ENCODE results near the gene KCNJ16. TPM values are rescaled to one million over a fixed set of nuclear protein-coding genes. Genes with fewer than 3 reads are reported as not detected.
A peak's percentile ranks its signal among the peaks of the same experiment; 100 is the strongest.

Gene KCNJ16
- total RNA-seq, 1 experiment from 2014 or later: not detected

GRCh38 chr17:70053241-70054234 is 21.5 kb upstream of the KCNJ16 start:
- no peak overlapping the region for H3K27ac ChIP-seq (ENCODE audit: low read length)
- in situ Hi-C loops (cut with HindIII; ENCODE audit: low pct_unique_long_range_greater_than_20kb, low sequenced_read_pairs) (no loop called here), intact Hi-C loops (cut with micrococcal nuclease; ENCODE audit: unreplicated experiment) (no loop called here)
- H3K27me3 ChIP-seq (ENCODE audit: control insufficient read depth, insufficient read depth, low read length): no peaks in the 10 kb centered on the region
- peak; percentile 38; the same call in 1 of the 2 replicates for ATAC-seq
- peak overlapping the region in 1 of 2 experiments; percentile 15; a peak in 2 of 4 replicates for H3K4me3 ChIP-seq (ENCODE audit: low read depth in 2 of 2, low read length in 2 of 2)
- ChIA-PET CTCF (no interaction called here), POLR2A (no interaction called here)
- no peaks in the 10 kb centered on the region for H3K4me1 ChIP-seq (ENCODE audit: control insufficient read depth, insufficient read depth, low read length)
- no peak for TF ChIP-seq SIN3A (IDR thresholded peaks at IDR 0.05; ENCODE audit: borderline replicate concordance, insufficient read depth, low read depth, low read length)
- TF ChIP-seq REST (IDR thresholded peaks at IDR 0.05; ENCODE audit: insufficient read depth in 1 of 2, low read depth in 2 of 2, low read length in 1 of 2): no peak
- TF ChIP-seq CTCF (IDR thresholded peaks at IDR 0.05): no peak
- no peak for TF ChIP-seq TCF7L2 (IDR thresholded peaks at IDR 0.05; ENCODE audit: low read depth, low read length)
- TF ChIP-seq POLR2AphosphoS5 (IDR thresholded peaks at IDR 0.05; ENCODE audit: low read depth, low read length): no peak
- no peaks in the 10 kb centered on the region for H3K9me3 ChIP-seq (ENCODE audit: control insufficient read depth, insufficient read depth, low read depth, low read length)
- no peak for DNase-seq (ENCODE audit: low read depth, low spot score)
- no peaks in the 10 kb centered on the region for H3K36me3 ChIP-seq (ENCODE audit: control insufficient read depth, insufficient read depth, low read length)
- no TSS peak for BruUV-seq (replicated peaks)

GRCh38 chr17:70055000-70055399 is 20.0 kb upstream of the KCNJ16 start:
- POLR2A ChIA-PET: no interaction called here
- no peak overlapping the region for H3K27ac ChIP-seq (ENCODE audit: low read length)
- CTCF ChIA-PET: interaction anchor here (0.5 kb wide), 1 partner anchor 412 kb away, joined by 4 read pairs; no protein-coding TSS in a partner anchor
- ATAC-seq (no peak), DNase-seq (ENCODE audit: low read depth, low spot score) (no peak)
- H3K36me3 ChIP-seq (ENCODE audit: control insufficient read depth, insufficient read depth, low read length): no peaks in the 10 kb centered on the region
- H3K4me1 ChIP-seq (ENCODE audit: control insufficient read depth, insufficient read depth, low read length): no peaks in the 10 kb centered on the region
- H3K9me3 ChIP-seq (ENCODE audit: control insufficient read depth, insufficient read depth, low read depth, low read length): no peaks in the 10 kb centered on the region
- intact Hi-C loops (cut with micrococcal nuclease; ENCODE audit: unreplicated experiment): no loop called here
- no peak overlapping the region for H3K4me3 ChIP-seq (ENCODE audit: low read depth in 2 of 2, low read length in 2 of 2)
- TF ChIP-seq CTCF (IDR thresholded peaks at IDR 0.05) (no peak), POLR2AphosphoS5 (IDR thresholded peaks at IDR 0.05; ENCODE audit: low read depth, low read length) (no peak), REST (IDR thresholded peaks at IDR 0.05; ENCODE audit: insufficient read depth in 1 of 2, low read depth in 2 of 2, low read length in 1 of 2) (no peak), TCF7L2 (IDR thresholded peaks at IDR 0.05; ENCODE audit: low read depth, low read length) (no peak), SIN3A (IDR thresholded peaks at IDR 0.05; ENCODE audit: borderline replicate concordance, insufficient read depth, low read depth, low read length) (no peak)
- BruUV-seq (replicated peaks): no TSS peak
- in situ Hi-C loops (cut with HindIII; ENCODE audit: low pct_unique_long_range_greater_than_20kb, low sequenced_read_pairs): no loop called here
- no peaks in the 10 kb centered on the region for H3K27me3 ChIP-seq (ENCODE audit: control insufficient read depth, insufficient read depth, low read length)
